Activated CD4-positive, alpha-beta T cell treated with anti-CD3 and anti-CD28 coated beads, Interleukin-2, amount 50 U/mL, for 24 hours (primary cell): ENCODE data around the gene PIGU.
"Not testable (repeated sequence)": the region's sequence is repeated elsewhere in the genome, so short reads cannot be mapped to it uniquely, and the experiment has no call there.

Source experiments
- DNase-seq, 2 donors: peaks; one replicate each; pipeline ENCODE4 v3.0.0-alpha.2; 2020; ENCODE audit warnings: low read depth in 1 of 2, low spot score in 1 of 2

PIGU gene

GRCh38 chr20:34706912-34707784 is 30.3 kb upstream of the PIGU start:
- no peak for DNase-seq

- DNase-seq = no peak
Observed at GRCh38 chr20:34706302-34706875, 29.5 kb upstream of the PIGU start.

GRCh38 chr20:34705397-34706301 is 28.8 kb upstream of the PIGU start:
- DNase-seq = no peak

GRCh38 chr20:34705008-34705396 is 28.1 kb upstream of the PIGU start:
- no peak for DNase-seq

- peak; percentile 59 to 73 for DNase-seq
Observed at GRCh38 chr20:34704177-34705007, 27.5 kb upstream of the PIGU start, which contains the start of gene TP53INP2. TP53INP2 (plus strand) TSS chr20:34704344; CDS start chr20:34708740, 4,396 bp downstream.

- DNase-seq = no peak
Observed at GRCh38 chr20:34703424-34704176, 26.7 kb upstream of the PIGU start.

- no peak for DNase-seq
Observed at GRCh38 chr20:34703061-34703423, 26.1 kb upstream of the PIGU start.

GRCh38 chr20:34701405-34702085 is 24.7 kb upstream of the PIGU start:
- no peak for DNase-seq

GRCh38 chr20:34693414-34693813 is 16.5 kb upstream of the PIGU start:
- no peak for DNase-seq

- DNase-seq = no peak
Observed at GRCh38 chr20:34691838-34692237, 14.9 kb upstream of the PIGU start.

GRCh38 chr20:34689486-34689885 is 12.6 kb upstream of the PIGU start:
- DNase-seq = no peak

- no peak for DNase-seq
Observed at GRCh38 chr20:34683667-34684066, 6.8 kb upstream of the PIGU start.

- no peak for DNase-seq
Observed at GRCh38 chr20:34680586-34681175, 3.8 kb upstream of the PIGU start.

- DNase-seq = no peak
Observed at GRCh38 chr20:34675993-34676641, 775 bp downstream of the PIGU start.

GRCh38 chr20:34675561-34675960 is 1.3 kb downstream of the PIGU start:
- DNase-seq = no peak

GRCh38 chr20:34673412-34673811 is 3.5 kb downstream of the PIGU start:
- no peak for DNase-seq

- DNase-seq = no peak
Observed at GRCh38 chr20:34669094-34669493, 7.8 kb downstream of the PIGU start.

- DNase-seq = not testable (repeated sequence)
Observed at GRCh38 chr20:34664751-34665150, 12.1 kb downstream of the PIGU start.
